IMR-90 (cell line): ENCODE results near the gene KRT10. TPM values are rescaled to one million over a fixed set of nuclear protein-coding genes. Genes with fewer than 3 reads are reported as not detected.

Experiments
- ATAC-seq: fragments of 200-7000 bp; cut with Tn5 transposase; 2 replicates; pipeline ENCODE4 v1.9.1; 2020; ENCODE audit warnings: low read depth, mild to moderate bottlenecking, moderate library complexity
- BruUV-seq: library from RNA; stranded (reverse); fragments of 400-500 nt; replicated peaks from 2 replicates; lab custom pipeline; 2021; lab: Mats Ljungman, UMichigan
- CTCF ChIA-PET: fragments of 300-600 bp; formaldehyde crosslinking; extraction: SDS; loops from one replicate; lab custom pipeline; 2021; ENCODE audit warnings: antibody characterized with exemption; lab: Yijun Ruan, JAX
- POLR2A ChIA-PET: fragments of 300-600 bp; sonication (Branson Sonifier 250); formaldehyde crosslinking; loops from one replicate; lab custom pipeline; 2022; ENCODE audit warnings: antibody characterized with exemption; ENCODE audit not compliant: unreplicated experiment; lab: Charles Lee
- DNase-seq: peaks from one replicate; pipeline ENCODE4 v3.0.0; 2013
- H2AFZ ChIP-seq: replicated peaks from 2 replicates; pipeline ENCODE3; 2013; ENCODE audit warnings: low read length, mild to moderate bottlenecking; ENCODE audit not compliant: poor library complexity
- H2AK5ac ChIP-seq: 2 replicates; pipeline ENCODE4 v1.6.1; 2013; ENCODE audit warnings: low read depth, low read length, inconsistent platforms
- H2AK9ac ChIP-seq: replicated peaks from 2 replicates; pipeline ENCODE3; 2013; ENCODE audit warnings: mild to moderate bottlenecking, low read depth, low read length, moderate library complexity; ENCODE audit not compliant: poor library complexity
- H2BK120ac ChIP-seq: 2 replicates; pipeline ENCODE4 v1.6.1; 2013; ENCODE audit warnings: low read depth, low read length, inconsistent platforms
- H2BK15ac ChIP-seq: 3 replicates; pipeline ENCODE4 v1.6.1; 2013; ENCODE audit warnings: low read depth, low read length, inconsistent platforms
- H2BK20ac ChIP-seq: 2 replicates; pipeline ENCODE4 v1.6.1; 2013; ENCODE audit warnings: low read depth, mild to moderate bottlenecking, inconsistent platforms, low read length, moderate library complexity
- H2BK5ac ChIP-seq: 2 replicates; pipeline ENCODE4 v1.6.1; 2013; ENCODE audit warnings: mild to moderate bottlenecking, low read depth, low read length, inconsistent platforms; ENCODE audit not compliant: poor library complexity, severe bottlenecking
- H3K14ac ChIP-seq: replicated peaks from 2 replicates; pipeline ENCODE4 v1.6.1; 2013; ENCODE audit warnings: low read depth, low read length, inconsistent platforms
- H3K18ac ChIP-seq: 2 replicates; pipeline ENCODE4 v1.6.1; 2013; ENCODE audit warnings: low read depth, low read length, control low read depth
- H3K23ac ChIP-seq: 2 replicates; pipeline ENCODE4 v1.6.1; 2013; ENCODE audit warnings: low read depth, low read length, inconsistent platforms
- H3K27ac ChIP-seq: 2 replicates; pipeline ENCODE4 v1.5.1; 2013; ENCODE audit warnings: mild to moderate bottlenecking, control low read depth, low read length; ENCODE audit not compliant: insufficient read depth
- H3K27me3 ChIP-seq: 2 replicates; pipeline ENCODE4 v1.6.1; 2013; ENCODE audit warnings: low read length; ENCODE audit not compliant: control insufficient read depth, insufficient read depth
- H3K36me3 ChIP-seq: 2 replicates; pipeline ENCODE4 v1.6.1; 2013; ENCODE audit warnings: low read length, mixed read lengths; ENCODE audit not compliant: control insufficient read depth, insufficient read depth
- H3K4ac ChIP-seq: 2 replicates; pipeline ENCODE4 v1.6.1; 2013; ENCODE audit warnings: low read depth, low read length, inconsistent platforms
- H3K4me1 ChIP-seq: 2 replicates; pipeline ENCODE4 v1.6.1; 2013; ENCODE audit warnings: low read length, mixed read lengths; ENCODE audit not compliant: control insufficient read depth, insufficient read depth
- H3K4me2 ChIP-seq: 2 replicates; pipeline ENCODE4 v1.6.1; 2013; ENCODE audit warnings: low read depth, mild to moderate bottlenecking, control low read depth, low read length, moderate library complexity
- H3K4me3 ChIP-seq: 2 replicates; pipeline ENCODE4 v1.5.1; 2013; ENCODE audit warnings: low read depth, mild to moderate bottlenecking, control low read depth, low read length, moderate library complexity; ENCODE audit not compliant: insufficient read depth
- H3K56ac ChIP-seq: 2 replicates; pipeline ENCODE4 v1.6.1; 2013; ENCODE audit warnings: low read length, inconsistent platforms; ENCODE audit not compliant: insufficient read depth; ENCODE audit errors: extremely low read depth
- H3K79me1 ChIP-seq, 2 experiments: 2 replicates each; pipeline ENCODE4 v1.6.1; 2013; ENCODE audit warnings: low read length in 2 of 2, inconsistent platforms in 1 of 2, low read depth in 1 of 2
- H3K9ac ChIP-seq: 2 replicates; pipeline ENCODE4 v1.6.1; 2013; ENCODE audit warnings: low read depth, low read length, control low read depth
- H3K9me1 ChIP-seq: 2 replicates; pipeline ENCODE4 v1.6.1; 2013; ENCODE audit warnings: low read length, inconsistent platforms; ENCODE audit not compliant: insufficient read depth
- H3K9me3 ChIP-seq: 2 replicates; pipeline ENCODE4 v1.6.1; 2013; ENCODE audit warnings: low read length; ENCODE audit not compliant: control insufficient read depth, insufficient read depth
- H4K20me1 ChIP-seq: 2 replicates; pipeline ENCODE4 v1.6.1; 2013; ENCODE audit warnings: low read length, inconsistent platforms; ENCODE audit not compliant: insufficient read depth
- H4K5ac ChIP-seq: 2 replicates; pipeline ENCODE4 v1.6.1; 2013; ENCODE audit warnings: mild to moderate bottlenecking, low read depth, low read length, control low read depth
- H4K8ac ChIP-seq, 2 experiments: 2 replicates each; pipeline ENCODE4 v1.6.1; 2013; ENCODE audit warnings: low read depth in 2 of 2, low read length in 2 of 2, control low read depth in 1 of 2, inconsistent platforms in 1 of 2
- H4K91ac ChIP-seq: 2 replicates; pipeline ENCODE4 v1.6.1; 2013; ENCODE audit warnings: low read depth, low read length, inconsistent platforms; ENCODE audit not compliant: insufficient read depth
- CEBPB ChIP-seq: IDR thresholded peaks from 2 replicates; pipeline ENCODE4 v1.6.1; 2012; ENCODE audit warnings: low read depth, low read length, improper control_type of control experiment
- CHD1 ChIP-seq: IDR thresholded peaks from 2 replicates; pipeline ENCODE4 v1.6.1; 2012; ENCODE audit warnings: low read depth, low read length, improper control_type of control experiment
- FOS ChIP-seq: fragments of 150-350 bp; IDR thresholded peaks from 2 replicates; pipeline ENCODE4 v1.6.1; 2016; ENCODE audit warnings: low read depth, low read length
- MAFK ChIP-seq: IDR thresholded peaks from 2 replicates; pipeline ENCODE4 v1.6.1; 2012; ENCODE audit warnings: low read depth, low read length, improper control_type of control experiment
- MAZ ChIP-seq: IDR thresholded peaks from 2 replicates; pipeline ENCODE4 v1.6.1; 2012; ENCODE audit warnings: low read depth, mild to moderate bottlenecking, low read length, improper control_type of control experiment, moderate library complexity, borderline replicate concordance
- MXI1 ChIP-seq: IDR thresholded peaks from 2 replicates; pipeline ENCODE4 v1.6.1; 2012; ENCODE audit warnings: low read depth, mild to moderate bottlenecking, low read length, moderate library complexity, borderline replicate concordance
- POLR2A ChIP-seq: IDR thresholded peaks from 2 replicates; pipeline ENCODE4 v1.6.1; 2012; ENCODE audit warnings: mild to moderate bottlenecking, low read depth, low read length
- RAD21 ChIP-seq: IDR thresholded peaks from 2 replicates; pipeline ENCODE4 v1.6.1; 2012; ENCODE audit warnings: low read length, improper control_type of control experiment
- RFX5 ChIP-seq: IDR thresholded peaks from 2 replicates; pipeline ENCODE4 v1.8.0; 2012; ENCODE audit warnings: low read depth, mild to moderate bottlenecking, low read length, moderate library complexity
- WGBS, 2 experiments: methylation state at CpG; one replicate each; pipeline versions ENCODE4 v1.1.5 to v1.1.7; 2013; ENCODE audit warnings: missing lambda C conversion rate in 2 of 2; ENCODE audit not compliant: insufficient read length in 1 of 2; ENCODE audit errors: extremely low coverage in 2 of 2; 5-methylcytosine and 5-hydroxymethylcytosine counted together
- dilution Hi-C: fragments of 300-500 bp; cut with HindIII; formaldehyde crosslinking; loops from one replicate; pipeline ENCODE4 v1.14.3; 2018; ENCODE audit warnings: low sequenced_read_pairs; ENCODE audit not compliant: unreplicated experiment
- in situ Hi-C: fragments of 300-500 bp; cut with MboI; formaldehyde crosslinking; loops from 3 replicates; pipeline ENCODE4 v1.14.3; 2019; ENCODE audit warnings: low sequenced_read_pairs, inconsistent platforms, mixed read lengths
- intact Hi-C: fragments of 100-400 bp; cut with micrococcal nuclease; formaldehyde crosslinking; loops from 2 replicates; pipeline ENCODE4 v1.10.0; 2022
- polyA plus RNA-seq, 3 experiments: library from polyadenylated mRNA; depleted of rRNA; stranded (reverse); fragments of >200 nt; gene quantifications; 2 replicates each; pipeline ENCODE4 v1.2.3, GENCODE V29; 2012; ENCODE audit warnings: low replicate concordance in 1 of 3
- total RNA-seq: library from RNA; depleted of rRNA; stranded (reverse); fragments of >200 nt; gene quantifications from 2 replicates; pipeline ENCODE4 v1.2.3, GENCODE V29; 2012

KRT10 gene
- total and polyA plus RNA-seq, 2 of the 4 experiments (the other 2 are of a cell fraction): 0.18 to 18.3 TPM

DNA sequence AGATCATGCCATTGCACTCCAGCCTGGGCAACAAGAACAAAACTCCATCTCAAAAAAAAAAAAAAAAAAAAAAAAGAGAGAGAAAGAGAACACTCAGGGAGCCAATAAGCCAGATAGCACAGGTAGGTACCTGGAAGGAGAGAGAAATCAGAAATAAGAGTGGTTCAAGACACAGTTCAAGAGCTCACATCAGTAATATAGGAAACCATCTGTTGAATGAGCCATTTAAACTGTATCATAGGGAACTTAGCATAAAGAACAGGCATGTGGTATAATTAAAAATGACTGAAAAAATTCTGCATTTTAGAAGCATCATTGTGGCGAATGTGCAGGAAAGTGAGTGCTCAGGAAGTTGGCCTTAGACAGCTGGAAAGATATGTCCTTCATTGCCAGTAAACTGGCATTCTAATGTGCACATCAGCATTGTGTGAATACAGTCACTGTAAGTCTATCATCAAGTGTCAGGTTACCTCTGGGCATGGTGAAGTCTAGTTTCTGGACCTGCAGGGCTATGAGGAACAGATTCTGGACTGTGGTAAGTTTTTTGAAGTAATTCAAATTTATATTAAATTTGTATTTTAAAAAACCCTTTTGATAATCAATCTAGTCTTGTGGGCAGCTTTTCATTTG lies 24.2 kb upstream of the KRT10 start:
- Histone ChIP-seq H2BK15ac (no peak overlapping the region), H2AK9ac (no peak overlapping the region), H3K9me1 (0 out of 2 replicates have a peak, but pooled peaks cover 2% of the 10 kb centered on the region), H3K4me1 (peaks cover 5% of the 10 kb centered on the region; the same call in 1 of the 2 replicates), H3K27me3 (no peaks in the 10 kb centered on the region; the same call in 1 of the 2 replicates), H4K8ac (no peak overlapping the region), H3K4ac (no peak overlapping the region), H3K27ac (no peak overlapping the region), H3K4me3 (no peak overlapping the region), H4K5ac (no peak overlapping the region), H4K91ac (no peak overlapping the region), H2BK120ac (no peak overlapping the region), H3K23ac (no peak overlapping the region), H3K79me1 (no peaks in the 10 kb centered on the region), H2AFZ (no peak overlapping the region), H3K14ac (0 out of 2 replicates have a peak overlapping the region, but pooled peaks have one; percentile 29), H3K9ac (no peak overlapping the region), H3K36me3 (no peaks in the 10 kb centered on the region), H2BK5ac (no peak overlapping the region), H4K20me1 (no peaks in the 10 kb centered on the region), H2BK20ac (no peak overlapping the region), H3K56ac (no peak overlapping the region; the same call in 1 of the 2 replicates), H3K4me2 (no peak overlapping the region), H3K18ac (no peak overlapping the region), H2AK5ac (no peak overlapping the region), H3K9me3 (no peaks in the 10 kb centered on the region)
- TF ChIP-seq POLR2A: no peak
- TF ChIP-seq MAFK: no peak
- no peak for TF ChIP-seq CEBPB
- TF ChIP-seq MAZ: no peak
- no peak for TF ChIP-seq RFX5
- no peak for TF ChIP-seq CHD1
- no peak for TF ChIP-seq MXI1
- TF ChIP-seq FOS: no peak
- no peak for TF ChIP-seq RAD21
- DNase-seq: no peak
- in situ Hi-C loops (no loop called here), intact Hi-C loops (no loop called here), dilution Hi-C loops (no loop called here)
- no CpG with 5 or more reads among the region's 1 CpG for whole genome bisulfite sequencing, 2 experiments
- ChIA-PET CTCF (no interaction called here), POLR2A (no interaction called here)
- no TSS peak for BruUV-seq
- no peak for ATAC-seq
